GM23338 (cell line): ENCODE measurements around the gene BCL2L14. TPM values are rescaled to one million over a fixed set of nuclear protein-coding genes. Genes with fewer than 3 reads are reported as not detected.

Source experiments
- ATAC-seq: fragments of 200-7000 bp; cut with Tn5 transposase; 3 replicates; pipeline ENCODE4 v1.9.1; 2020
- DNase-seq: peaks from one replicate; pipeline ENCODE4 v3.0.0-alpha.2; 2015; ENCODE audit warnings: low spot score
- H2AFZ ChIP-seq: fragments of 200-600 bp; sonication (generic); 2 replicates; pipeline ENCODE4 v1.8.0; 2016; ENCODE audit warnings: antibody characterized with exemption, mild to moderate bottlenecking, moderate library complexity
- H3F3A ChIP-seq: fragments of 200-600 bp; sonication (generic); replicated peaks from 2 replicates; pipeline ENCODE4 v1.8.0; 2017; ENCODE audit warnings: antibody characterized with exemption, mixed run types, low read depth
- H3K27ac ChIP-seq: fragments of 200-600 bp; sonication (generic); 2 replicates; pipeline ENCODE4 v1.6.1; 2016; ENCODE audit warnings: low read depth
- H3K27me3 ChIP-seq: fragments of 200-600 bp; sonication (generic); 2 replicates; pipeline ENCODE4 v1.8.0; 2016; ENCODE audit warnings: mild to moderate bottlenecking, mixed run types, moderate library complexity; ENCODE audit not compliant: insufficient read depth
- H3K36me3 ChIP-seq: fragments of 200-600 bp; sonication (generic); 2 replicates; pipeline ENCODE4 v1.8.0; 2016; ENCODE audit warnings: mild to moderate bottlenecking; ENCODE audit not compliant: insufficient read depth
- H3K4me1 ChIP-seq: fragments of 200-600 bp; sonication (generic); 2 replicates; pipeline ENCODE4 v1.8.0; 2016; ENCODE audit warnings: mild to moderate bottlenecking, moderate library complexity; ENCODE audit not compliant: insufficient read depth
- H3K4me2 ChIP-seq: fragments of 200-600 bp; sonication (generic); 2 replicates; pipeline ENCODE4 v1.7.1; 2017; ENCODE audit warnings: mixed run types
- H3K4me3 ChIP-seq: fragments of 200-600 bp; sonication (generic); 2 replicates; pipeline ENCODE4 v1.6.1; 2016; ENCODE audit warnings: mixed run types
- H3K79me2 ChIP-seq: fragments of 200-600 bp; sonication (generic); replicated peaks from 2 replicates; pipeline ENCODE4 v1.8.0; 2017; ENCODE audit warnings: mild to moderate bottlenecking; ENCODE audit not compliant: insufficient read depth
- H3K9me2 ChIP-seq: fragments of 200-600 bp; sonication (generic); 2 replicates; pipeline ENCODE4 v1.8.0; 2017; ENCODE audit not compliant: insufficient read depth
- H4K20me1 ChIP-seq: fragments of 200-600 bp; sonication (generic); replicated peaks from 2 replicates; pipeline ENCODE4 v1.8.0; 2017; ENCODE audit warnings: mild to moderate bottlenecking; ENCODE audit not compliant: insufficient read depth
- H3K27ac Mint-ChIP-seq: 2 replicates; pipeline ENCODE4 v1.8.0; 2020; ENCODE audit warnings: inconsistent platforms, mild to moderate bottlenecking, moderate library complexity, mixed read lengths
- H3K27me3 Mint-ChIP-seq: 3 replicates; pipeline ENCODE4 v1.8.0; 2022; ENCODE audit warnings: low read depth, mild to moderate bottlenecking, moderate library complexity, mixed read lengths, inconsistent platforms; ENCODE audit not compliant: insufficient read depth, poor library complexity
- H3K36me3 Mint-ChIP-seq: 3 replicates; pipeline ENCODE4 v1.8.0; 2021; ENCODE audit warnings: low read depth, mild to moderate bottlenecking, inconsistent platforms, moderate library complexity, mixed read lengths
- H3K4me1 Mint-ChIP-seq: 3 replicates; pipeline ENCODE4 v1.8.0; 2020; ENCODE audit warnings: mild to moderate bottlenecking, inconsistent platforms, mixed read lengths
- H3K4me3 Mint-ChIP-seq: 3 replicates; pipeline ENCODE4 v1.8.0; 2021; ENCODE audit warnings: moderate library complexity, mild to moderate bottlenecking, inconsistent platforms, mixed read lengths
- H3K9me3 Mint-ChIP-seq: 3 replicates; pipeline ENCODE4 v1.8.0; 2020; ENCODE audit warnings: moderate library complexity, mild to moderate bottlenecking, inconsistent platforms, mixed read lengths
- CREB1 ChIP-seq: fragments of 250-450 bp; sonication (Bioruptor Pico); IDR thresholded peaks from 2 replicates; pipeline ENCODE4 v1.5.0; 2020; ENCODE audit warnings: low read depth, mild to moderate bottlenecking, moderate library complexity
- CTCF ChIP-seq, 2 experiments: fragments of 200-600 bp in 1 of 2; sonication (generic) in 1 of 2; conservative IDR thresholded peaks; 2 replicates each; pipeline versions ENCODE4 v1.5.1 to v1.6.1; 2016 to 2017; ENCODE audit warnings: antibody characterized with exemption in 2 of 2, low read depth in 2 of 2, mild to moderate bottlenecking in 2 of 2, moderate library complexity in 1 of 2
- EZH2 ChIP-seq: fragments of 200-600 bp; sonication (generic); IDR thresholded peaks from one replicate; pipeline ENCODE4 v1.8.0; 2017; ENCODE audit warnings: antibody characterized with exemption, mild to moderate bottlenecking, low read depth; ENCODE audit not compliant: unreplicated experiment
- EZH2phosphoT487 ChIP-seq: fragments of 200-600 bp; sonication (generic); IDR thresholded peaks from one replicate; pipeline ENCODE4 v1.8.1; 2018; ENCODE audit warnings: antibody characterized with exemption; ENCODE audit not compliant: unreplicated experiment
- STAT1 ChIP-seq: IDR thresholded peaks from one replicate; pipeline ENCODE4 v1.6.1; 2016; ENCODE audit warnings: antibody characterized with exemption; ENCODE audit not compliant: unreplicated experiment
- ZNF114 ChIP-seq: fragments of 250-450 bp; sonication (Bioruptor Pico); IDR thresholded peaks from 2 replicates; pipeline ENCODE4 v1.5.0; 2020; ENCODE audit warnings: mild to moderate bottlenecking, moderate library complexity
- ZNF462 ChIP-seq: fragments of 250-450 bp; sonication (Bioruptor Pico); IDR thresholded peaks from 2 replicates; pipeline ENCODE4 v1.5.0; 2020; ENCODE audit warnings: mild to moderate bottlenecking, moderate library complexity
- polyA plus RNA-seq: library from polyadenylated mRNA; unstranded; fragments of >200 nt; fragmentation: Nextera tagmentation; extraction: Ambion mirVana; gene quantifications from 2 replicates; pipeline ENCODE4 v1.2.1, GENCODE V29; 2016
- total RNA-seq: library from RNA; depleted of rRNA; stranded (reverse); fragments of >200 nt; shearing (Covaris generic); gene quantifications from 2 replicates; pipeline ENCODE4 v1.2.3, GENCODE V29; 2014

Gene BCL2L14
- total and polyA plus RNA-seq, 2 experiments from 2014 or later = 2.1 to 2.7 TPM

- TF ChIP-seq ZNF462 (CRISPR knock-in tag) = no peak
These were observed 57.9 kb downstream of the BCL2L14 start (continued) for GRCh38 chr12:12128670-12129069.

- Histone ChIP-seq H3K4me2 (no peak overlapping the region), H2AFZ (no peak overlapping the region), H3K4me3 (no peak overlapping the region), H3F3A (no peaks in the 10 kb centered on the region), H3K4me1 (no peaks in the 10 kb centered on the region), H3K9me2 (no peaks in the 10 kb centered on the region), H3K79me2 (no peaks in the 10 kb centered on the region), H3K36me3 (peaks cover 7% of the 10 kb centered on the region; the same call in 1 of the 2 replicates), H3K27ac (no peak overlapping the region), H4K20me1 (no peaks in the 10 kb centered on the region; the same call in 1 of the 2 replicates), H3K27me3 (no peaks in the 10 kb centered on the region)
- H3K4me1 Mint-ChIP-seq = peaks cover 9% of the 10 kb centered on the region; the same call in 2 of the 3 replicates
- no peak overlapping the region for H3K4me3 Mint-ChIP-seq
- H3K9me3 Mint-ChIP-seq = no peaks in the 10 kb centered on the region
- H3K27ac Mint-ChIP-seq = peak overlapping the region; percentile 37; the same call in 1 of the 2 replicates
- DNase-seq = peak; percentile 31
- H3K27me3 Mint-ChIP-seq = no peaks in the 10 kb centered on the region
- ATAC-seq = peak; percentile 70
- peaks cover 39% of the 10 kb centered on the region for H3K36me3 Mint-ChIP-seq
- no peak for TF ChIP-seq STAT1
- TF ChIP-seq EZH2phosphoT487 = no peak
- no peak for TF ChIP-seq CTCF (conservative IDR thresholded peaks at IDR 0.05; ENCODE audit: low read depth in 2 of 2)
- TF ChIP-seq CREB1 (CRISPR knock-in tag) = no peak
- no peak for TF ChIP-seq ZNF462 (CRISPR knock-in tag)
- TF ChIP-seq ZNF114 = no peak
- TF ChIP-seq EZH2 = no peak
These were observed 62.5 kb downstream of the BCL2L14 start for GRCh38 chr12:12133259-12133658.
